ENCODE measurements around the gene EIF2S1. TPM values are rescaled to one million over a fixed set of nuclear protein-coding genes. Genes with fewer than 3 reads are reported as not detected.

EIF2S1 gene
- total RNA-seq: 10 to 100 TPM; 10.3 to 88.2 (median 66.4) TPM

- peak; percentile 99 to 100 for DNase-seq
- H3K4me1 ChIP-seq: peaks cover 41 to 68% (median 53%) of the 10 kb centered on the region in 4 donors
- ATAC-seq (ENCODE audit: low FRiP score in 2 of 2): peak; percentile 99 to 100
- TF ChIP-seq CTCF (IDR thresholded peaks at IDR 0.05) (peak; percentile 89 to 100 (median 94)), POLR2A (IDR thresholded peaks at IDR 0.05) (peak in 3 of 4 donors; percentile 66 to 87 (median 82)), EP300 (IDR thresholded peaks at IDR 0.05) (peak in 1 of 4 donors; percentile 89), POLR2AphosphoS5 (IDR thresholded peaks at IDR 0.05) (peak; percentile 93 to 98)
- no peaks in the 10 kb centered on the region for H3K27me3 ChIP-seq
- peaks cover 0 to 22% (median under 1%) of the 10 kb centered on the region in 4 donors for H3K36me3 ChIP-seq
- 0% methylated on average over 26 to 47 of the region's 47 CpGs for WGBS, 2 donors
- H3K27ac ChIP-seq: peak within 1 kb of the TSS; percentile 93 to 95 (median 94)
- H3K4me3 ChIP-seq: peak within 1 kb of the TSS; percentile 83 to 97 (median 86)
- no peaks in the 10 kb centered on the region for H3K9me3 ChIP-seq
These were observed at the start of gene EIF2S1, which contains the start of gene ATP6V1D for GRCh38 chr14:67359775-67360469. TSS of gene EIF2S1 (plus strand) at chr14:67360328. CDS start at chr14:67364768, 4,440 bp downstream. TSS of gene ATP6V1D (minus strand) at chr14:67359804. CDS start at chr14:67359698, 106 bp downstream.

GRCh38 chr14:67311868-67312267 lies 48.3 kb upstream of the EIF2S1 start:
- ATAC-seq (ENCODE audit: low FRiP score in 2 of 2) (no peak), DNase-seq (no peak)
- Histone ChIP-seq H3K9me3 (no peaks in the 10 kb centered on the region), H3K36me3 (peaks cover 0 to 39% (median 2%) of the 10 kb centered on the region in 4 donors), H3K27ac (no peak overlapping the region), H3K27me3 (no peaks in the 10 kb centered on the region), H3K4me3 (no peak overlapping the region), H3K4me1 (no peaks in the 10 kb centered on the region)
- TF ChIP-seq POLR2AphosphoS5 (IDR thresholded peaks at IDR 0.05): no peak
- no peak for TF ChIP-seq CTCF (IDR thresholded peaks at IDR 0.05)
- TF ChIP-seq EP300 (IDR thresholded peaks at IDR 0.05): no peak
- no peak for TF ChIP-seq POLR2A (IDR thresholded peaks at IDR 0.05)
- WGBS, 2 donors: 90 to 92% methylated on average over 2 of the region's 2 CpGs

- Histone ChIP-seq H3K27ac (no peak overlapping the region), H3K4me3 (no peak overlapping the region), H3K36me3 (peaks cover 0 to 49% (median 2%) of the 10 kb centered on the region in 4 donors), H3K9me3 (no peaks in the 10 kb centered on the region), H3K27me3 (no peaks in the 10 kb centered on the region), H3K4me1 (no peaks in the 10 kb centered on the region)
- no peak for DNase-seq
- no peak for TF ChIP-seq CTCF (IDR thresholded peaks at IDR 0.05)
- no peak for TF ChIP-seq EP300 (IDR thresholded peaks at IDR 0.05)
- no peak for TF ChIP-seq POLR2A (IDR thresholded peaks at IDR 0.05)
- TF ChIP-seq POLR2AphosphoS5 (IDR thresholded peaks at IDR 0.05): no peak
- WGBS, 2 donors: 67 to 76% methylated on average over 1 of the region's 1 CpG
- no peak for ATAC-seq (ENCODE audit: low FRiP score in 2 of 2)
These were observed 47.0 kb upstream of the EIF2S1 start for GRCh38 chr14:67313153-67313552.

GRCh38 chr14:67317822-67318221 lies 42.3 kb upstream of the EIF2S1 start:
- DNase-seq (no peak), ATAC-seq (ENCODE audit: low FRiP score in 2 of 2) (no peak)
- no peaks in the 10 kb centered on the region for H3K27me3 ChIP-seq
- H3K4me3 ChIP-seq: no peak overlapping the region
- 89% methylated on average over 1 of the region's 1 CpG for WGBS, 2 donors
- no peak overlapping the region for H3K27ac ChIP-seq
- TF ChIP-seq EP300 (IDR thresholded peaks at IDR 0.05): no peak
- no peak for TF ChIP-seq POLR2A (IDR thresholded peaks at IDR 0.05)
- no peak for TF ChIP-seq CTCF (IDR thresholded peaks at IDR 0.05)
- TF ChIP-seq POLR2AphosphoS5 (IDR thresholded peaks at IDR 0.05): no peak
- no peaks in the 10 kb centered on the region for H3K4me1 ChIP-seq
- peaks cover 0 to 64% (median 6%) of the 10 kb centered on the region in 4 donors for H3K36me3 ChIP-seq
- no peaks in the 10 kb centered on the region for H3K9me3 ChIP-seq
